ENCODE data around the gene CETN3.
"Not testable (repeated sequence)": the region's sequence is repeated elsewhere in the genome, so short reads cannot be mapped to it uniquely, and the experiment has no call there.

The CETN3 gene

GRCh38 chr5:90383903-90384302, 25.7 kb downstream of the CETN3 start:
- no peak for DNase-seq (ENCODE audit: low spot score)

GRCh38 chr5:90381213-90381929, 28.2 kb downstream of the CETN3 start:
- DNase-seq (ENCODE audit: low spot score) = no peak

GRCh38 chr5:90379652-90380051, 29.9 kb downstream of the CETN3 start:
- DNase-seq (ENCODE audit: low spot score) = no peak

GRCh38 chr5:90378752-90379151, 30.8 kb downstream of the CETN3 start:
- no peak for DNase-seq (ENCODE audit: low spot score)

- DNase-seq (ENCODE audit: low spot score) = not testable (repeated sequence)
Observed at GRCh38 chr5:90371269-90371668, 38.3 kb downstream of the CETN3 start.

- no peak for DNase-seq (ENCODE audit: low spot score)
Observed at GRCh38 chr5:90368454-90369246, 40.9 kb downstream of the CETN3 start.

GRCh38 chr5:90367879-90368278, 41.7 kb downstream of the CETN3 start:
- no peak for DNase-seq (ENCODE audit: low spot score)

GRCh38 chr5:90366948-90367347, 42.6 kb downstream of the CETN3 start:
- no peak for DNase-seq (ENCODE audit: low spot score)

GRCh38 chr5:90365328-90365727, 44.2 kb downstream of the CETN3 start:
- DNase-seq (ENCODE audit: low spot score) = no peak

- DNase-seq (ENCODE audit: low spot score) = no peak
Observed at GRCh38 chr5:90359073-90359920, 50.3 kb downstream of the CETN3 start.

- peak; percentile 1 for DNase-seq (ENCODE audit: low spot score)
Observed at GRCh38 chr5:90356622-90357021, 52.9 kb downstream of the CETN3 start.

GRCh38 chr5:90356176-90356575, 53.4 kb downstream of the CETN3 start:
- no peak for DNase-seq (ENCODE audit: low spot score)

- DNase-seq (ENCODE audit: low spot score) = no peak
Observed at GRCh38 chr5:90355635-90356034, 53.9 kb downstream of the CETN3 start.

GRCh38 chr5:90353254-90353653, 56.3 kb downstream of the CETN3 start:
- DNase-seq (ENCODE audit: low spot score) = no peak

GRCh38 chr5:90351101-90351500, 58.5 kb downstream of the CETN3 start:
- no peak for DNase-seq (ENCODE audit: low spot score)

- no peak for DNase-seq (ENCODE audit: low spot score)
Observed at GRCh38 chr5:90347462-90347861, 62.1 kb downstream of the CETN3 start.

GRCh38 chr5:90345684-90346083, 63.9 kb downstream of the CETN3 start:
- DNase-seq (ENCODE audit: low spot score) = no peak

GRCh38 chr5:90344689-90345088, 64.9 kb downstream of the CETN3 start:
- DNase-seq (ENCODE audit: low spot score) = no peak

GRCh38 chr5:90343731-90344130, 65.8 kb downstream of the CETN3 start:
- DNase-seq (ENCODE audit: low spot score) = not testable (repeated sequence)

- no peak for DNase-seq (ENCODE audit: low spot score)
Observed at GRCh38 chr5:90342576-90342975, 67.0 kb downstream of the CETN3 start.

All from cerebellar cortex (tissue), 1 donor.